WTC11 (cell line): ENCODE measurements around the gene BCL7C. TPM values are rescaled to one million over a fixed set of nuclear protein-coding genes. Genes with fewer than 3 reads are reported as not detected.

ENCODE experiments used
- E2F1 ChIP-seq: sonication (generic); formaldehyde crosslinking; IDR thresholded peaks from 2 replicates; pipeline ENCODE4 v1.8.0; 2022; ENCODE audit warnings: mild to moderate bottlenecking, missing genetic modification reagents
- ESRRA ChIP-seq: sonication (generic); formaldehyde crosslinking; IDR thresholded peaks from 2 replicates; pipeline ENCODE4 v1.8.1; 2022; ENCODE audit warnings: mild to moderate bottlenecking, missing genetic modification reagents, borderline replicate concordance
- ETV6 ChIP-seq: sonication (generic); formaldehyde crosslinking; IDR thresholded peaks from 2 replicates; pipeline ENCODE4 v1.8.1; 2022; ENCODE audit warnings: mild to moderate bottlenecking, missing genetic modification reagents
- FOXP4 ChIP-seq: sonication (generic); formaldehyde crosslinking; IDR thresholded peaks from 2 replicates; pipeline ENCODE4 v1.8.0; 2022; ENCODE audit warnings: mild to moderate bottlenecking, missing genetic modification reagents
- HMGA2 ChIP-seq: fragments of 250-450 bp; sonication (Bioruptor Pico); IDR thresholded peaks from 2 replicates; pipeline ENCODE4 v1.4.0; 2021; ENCODE audit warnings: mild to moderate bottlenecking, moderate library complexity
- KAT7 ChIP-seq: sonication (generic); formaldehyde crosslinking; IDR thresholded peaks from 2 replicates; pipeline ENCODE4 v1.8.1; 2023; ENCODE audit warnings: missing genetic modification reagents, mild to moderate bottlenecking, borderline replicate concordance
- NFE2L1 ChIP-seq: sonication (generic); formaldehyde crosslinking; IDR thresholded peaks from 2 replicates; pipeline ENCODE4 v1.8.1; 2023; ENCODE audit warnings: missing genetic modification reagents
- NR1H2 ChIP-seq: sonication (generic); formaldehyde crosslinking; IDR thresholded peaks from 2 replicates; pipeline ENCODE4 v1.9.0; 2021; ENCODE audit warnings: mild to moderate bottlenecking, moderate library complexity, missing genetic modification reagents
- NR3C1 ChIP-seq: sonication (generic); formaldehyde crosslinking; conservative IDR thresholded peaks from 2 replicates; pipeline ENCODE4 v1.8.1; 2023; ENCODE audit warnings: low read depth, mild to moderate bottlenecking, missing genetic modification reagents
- PRDM15 ChIP-seq: sonication (generic); formaldehyde crosslinking; IDR thresholded peaks from 2 replicates; pipeline ENCODE4 v1.8.0; 2022; ENCODE audit warnings: missing genetic modification reagents
- PRRX2 ChIP-seq: fragments of 250-450 bp; sonication (Bioruptor Pico); IDR thresholded peaks from 2 replicates; pipeline ENCODE4 v1.8.0; 2021; ENCODE audit warnings: mild to moderate bottlenecking
- ZNF317 ChIP-seq: sonication (generic); formaldehyde crosslinking; IDR thresholded peaks from 2 replicates; pipeline ENCODE4 v1.8.1; 2023; ENCODE audit warnings: low read depth, mild to moderate bottlenecking, moderate library complexity, missing genetic modification reagents, borderline replicate concordance
- total RNA-seq: library from RNA; stranded (reverse); gene quantifications from 3 replicates; pipeline ENCODE4 v1.2.3, GENCODE V29; 2021
- TF ChIP-seq, protein P1 (sequence below): fragments of 250-450 bp; sonication (Bioruptor Pico); IDR thresholded peaks from 2 replicates; pipeline ENCODE4 v1.9.0; 2021; ENCODE audit warnings: moderate library complexity, mild to moderate bottlenecking, inconsistent platforms, borderline replicate concordance
- TF ChIP-seq, protein P2 (sequence below): fragments of 250-450 bp; sonication (Bioruptor Pico); IDR thresholded peaks from 2 replicates; pipeline ENCODE4 v1.8.0; 2021; ENCODE audit warnings: mild to moderate bottlenecking
- TF ChIP-seq, protein P3 (sequence below): sonication (generic); formaldehyde crosslinking; IDR thresholded peaks from 2 replicates; pipeline ENCODE4 v1.8.1; 2022; ENCODE audit warnings: missing genetic modification reagents, borderline replicate concordance
- TF ChIP-seq, protein P4 (sequence below): sonication (generic); formaldehyde crosslinking; IDR thresholded peaks from 2 replicates; pipeline ENCODE4 v1.8.1; 2022; ENCODE audit warnings: low read depth, missing genetic modification reagents, borderline replicate concordance
- TF ChIP-seq, protein P5 (sequence below): sonication (generic); formaldehyde crosslinking; IDR thresholded peaks from 2 replicates; pipeline ENCODE4 v1.8.1; 2023; ENCODE audit warnings: mild to moderate bottlenecking, missing genetic modification reagents, moderate library complexity
- TF ChIP-seq, protein P6 (sequence below): fragments of 200-600 bp; IDR thresholded peaks from 2 replicates; pipeline ENCODE4 v1.8.0; 2022; ENCODE audit warnings: antibody characterized with exemption

The BCL7C gene
- total RNA-seq, 1 experiment from 2014 or later: 18.3 TPM

DNA sequence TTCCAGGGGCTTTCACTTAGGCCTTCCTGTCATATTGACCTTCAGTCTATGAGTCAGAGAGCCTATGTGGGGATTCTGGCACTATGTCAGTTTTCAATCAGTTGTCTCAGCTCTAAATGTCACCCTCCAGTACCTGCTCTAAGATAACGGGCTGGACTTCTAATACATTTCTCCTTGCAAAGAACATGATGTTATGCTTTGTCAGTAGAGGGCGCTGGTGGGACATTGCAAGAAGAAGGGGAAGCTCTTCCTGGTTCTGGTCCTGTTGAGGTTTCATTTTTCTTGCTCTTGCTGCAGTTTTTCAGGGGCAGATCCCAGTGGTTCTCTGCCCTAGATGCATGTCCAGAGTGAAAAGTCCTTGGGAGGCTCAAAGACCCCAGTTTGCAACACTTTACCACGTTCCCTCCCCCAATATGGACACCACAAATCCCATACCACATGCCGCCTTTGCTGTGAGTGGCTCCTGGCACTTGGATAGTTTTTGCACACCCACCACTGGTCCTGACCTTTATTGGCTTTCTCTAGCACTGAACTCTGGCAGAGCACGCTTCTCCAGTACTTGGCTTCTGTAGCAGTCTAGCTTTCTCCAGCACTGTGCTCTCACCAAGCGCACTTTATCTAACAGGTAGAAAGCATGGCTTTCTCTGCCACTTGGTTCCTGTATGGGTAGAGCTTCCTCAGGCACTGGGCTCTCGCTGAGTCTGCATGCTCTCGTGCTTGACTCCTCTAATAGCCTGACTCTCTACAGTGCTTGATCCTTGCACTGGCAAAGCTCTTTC is 49.0 kb downstream of the BCL7C start (continued):
- no peak for TF ChIP-seq ESRRA (CRISPR knock-in tag)
- TF ChIP-seq, protein P1, sequence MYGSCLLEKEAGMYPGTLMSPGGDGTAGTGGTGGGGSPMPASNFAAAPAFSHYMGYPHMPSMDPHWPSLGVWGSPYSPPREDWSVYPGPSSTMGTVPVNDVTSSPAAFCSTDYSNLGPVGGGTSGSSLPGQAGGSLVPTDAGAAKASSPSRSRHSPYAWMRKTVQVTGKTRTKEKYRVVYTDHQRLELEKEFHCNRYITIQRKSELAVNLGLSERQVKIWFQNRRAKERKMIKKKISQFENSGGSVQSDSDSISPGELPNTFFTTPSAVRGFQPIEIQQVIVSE: no peak
- no peak for TF ChIP-seq NR3C1 (CRISPR knock-in tag)
- 0 out of 2 replicates have a peak, but pooled peaks have one; percentile 42 for TF ChIP-seq NFE2L1 (CRISPR knock-in tag)
- TF ChIP-seq, protein P2, sequence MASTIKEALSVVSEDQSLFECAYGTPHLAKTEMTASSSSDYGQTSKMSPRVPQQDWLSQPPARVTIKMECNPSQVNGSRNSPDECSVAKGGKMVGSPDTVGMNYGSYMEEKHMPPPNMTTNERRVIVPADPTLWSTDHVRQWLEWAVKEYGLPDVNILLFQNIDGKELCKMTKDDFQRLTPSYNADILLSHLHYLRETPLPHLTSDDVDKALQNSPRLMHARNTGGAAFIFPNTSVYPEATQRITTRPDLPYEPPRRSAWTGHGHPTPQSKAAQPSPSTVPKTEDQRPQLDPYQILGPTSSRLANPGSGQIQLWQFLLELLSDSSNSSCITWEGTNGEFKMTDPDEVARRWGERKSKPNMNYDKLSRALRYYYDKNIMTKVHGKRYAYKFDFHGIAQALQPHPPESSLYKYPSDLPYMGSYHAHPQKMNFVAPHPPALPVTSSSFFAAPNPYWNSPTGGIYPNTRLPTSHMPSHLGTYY: no peak
- no peak for TF ChIP-seq FOXP4 (CRISPR knock-in tag)
- TF ChIP-seq ETV6: no peak
- TF ChIP-seq KAT7 (CRISPR knock-in tag): no peak
- TF ChIP-seq PRRX2 (CRISPR knock-in tag): no peak
- TF ChIP-seq PRDM15 (CRISPR knock-in tag): no peak
- TF ChIP-seq, protein P3, sequence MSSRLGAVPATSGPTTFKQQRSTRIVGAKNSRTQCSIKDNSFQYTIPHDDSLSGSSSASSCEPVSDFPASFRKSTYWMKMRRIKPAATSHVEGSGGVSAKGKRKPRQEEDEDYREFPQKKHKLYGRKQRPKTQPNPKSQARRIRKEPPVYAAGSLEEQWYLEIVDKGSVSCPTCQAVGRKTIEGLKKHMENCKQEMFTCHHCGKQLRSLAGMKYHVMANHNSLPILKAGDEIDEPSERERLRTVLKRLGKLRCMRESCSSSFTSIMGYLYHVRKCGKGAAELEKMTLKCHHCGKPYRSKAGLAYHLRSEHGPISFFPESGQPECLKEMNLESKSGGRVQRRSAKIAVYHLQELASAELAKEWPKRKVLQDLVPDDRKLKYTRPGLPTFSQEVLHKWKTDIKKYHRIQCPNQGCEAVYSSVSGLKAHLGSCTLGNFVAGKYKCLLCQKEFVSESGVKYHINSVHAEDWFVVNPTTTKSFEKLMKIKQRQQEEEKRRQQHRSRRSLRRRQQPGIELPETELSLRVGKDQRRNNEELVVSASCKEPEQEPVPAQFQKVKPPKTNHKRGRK: no peak
- TF ChIP-seq, protein P4, sequence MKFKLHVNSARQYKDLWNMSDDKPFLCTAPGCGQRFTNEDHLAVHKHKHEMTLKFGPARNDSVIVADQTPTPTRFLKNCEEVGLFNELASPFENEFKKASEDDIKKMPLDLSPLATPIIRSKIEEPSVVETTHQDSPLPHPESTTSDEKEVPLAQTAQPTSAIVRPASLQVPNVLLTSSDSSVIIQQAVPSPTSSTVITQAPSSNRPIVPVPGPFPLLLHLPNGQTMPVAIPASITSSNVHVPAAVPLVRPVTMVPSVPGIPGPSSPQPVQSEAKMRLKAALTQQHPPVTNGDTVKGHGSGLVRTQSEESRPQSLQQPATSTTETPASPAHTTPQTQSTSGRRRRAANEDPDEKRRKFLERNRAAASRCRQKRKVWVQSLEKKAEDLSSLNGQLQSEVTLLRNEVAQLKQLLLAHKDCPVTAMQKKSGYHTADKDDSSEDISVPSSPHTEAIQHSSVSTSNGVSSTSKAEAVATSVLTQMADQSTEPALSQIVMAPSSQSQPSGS: 0 out of 2 replicates have a peak, but pooled peaks have one; percentile 44
- TF ChIP-seq, protein P5, sequence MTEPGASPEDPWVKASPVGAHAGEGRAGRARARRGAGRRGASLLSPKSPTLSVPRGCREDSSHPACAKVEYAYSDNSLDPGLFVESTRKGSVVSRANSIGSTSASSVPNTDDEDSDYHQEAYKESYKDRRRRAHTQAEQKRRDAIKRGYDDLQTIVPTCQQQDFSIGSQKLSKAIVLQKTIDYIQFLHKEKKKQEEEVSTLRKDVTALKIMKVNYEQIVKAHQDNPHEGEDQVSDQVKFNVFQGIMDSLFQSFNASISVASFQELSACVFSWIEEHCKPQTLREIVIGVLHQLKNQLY: no peak
- TF ChIP-seq NR1H2 (CRISPR knock-in tag): no peak
- TF ChIP-seq E2F1 (CRISPR knock-in tag): no peak
- TF ChIP-seq ZNF317 (CRISPR knock-in tag): no peak
- no peak for TF ChIP-seq HMGA2 (CRISPR knock-in tag)
- TF ChIP-seq, protein P6, sequence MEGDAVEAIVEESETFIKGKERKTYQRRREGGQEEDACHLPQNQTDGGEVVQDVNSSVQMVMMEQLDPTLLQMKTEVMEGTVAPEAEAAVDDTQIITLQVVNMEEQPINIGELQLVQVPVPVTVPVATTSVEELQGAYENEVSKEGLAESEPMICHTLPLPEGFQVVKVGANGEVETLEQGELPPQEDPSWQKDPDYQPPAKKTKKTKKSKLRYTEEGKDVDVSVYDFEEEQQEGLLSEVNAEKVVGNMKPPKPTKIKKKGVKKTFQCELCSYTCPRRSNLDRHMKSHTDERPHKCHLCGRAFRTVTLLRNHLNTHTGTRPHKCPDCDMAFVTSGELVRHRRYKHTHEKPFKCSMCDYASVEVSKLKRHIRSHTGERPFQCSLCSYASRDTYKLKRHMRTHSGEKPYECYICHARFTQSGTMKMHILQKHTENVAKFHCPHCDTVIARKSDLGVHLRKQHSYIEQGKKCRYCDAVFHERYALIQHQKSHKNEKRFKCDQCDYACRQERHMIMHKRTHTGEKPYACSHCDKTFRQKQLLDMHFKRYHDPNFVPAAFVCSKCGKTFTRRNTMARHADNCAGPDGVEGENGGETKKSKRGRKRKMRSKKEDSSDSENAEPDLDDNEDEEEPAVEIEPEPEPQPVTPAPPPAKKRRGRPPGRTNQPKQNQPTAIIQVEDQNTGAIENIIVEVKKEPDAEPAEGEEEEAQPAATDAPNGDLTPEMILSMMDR: peak; percentile 56; the same call in 1 of the 2 replicates
